ENCODE results near the gene CMTR1. TPM values are rescaled to one million over a fixed set of nuclear protein-coding genes. Genes with fewer than 3 reads are reported as not detected.
"Not testable (repeated sequence)": the region's sequence is repeated elsewhere in the genome, so short reads cannot be mapped to it uniquely, and the experiment has no call there.

Gene CMTR1
- total and polyA plus RNA-seq, 7 experiments from 2014 or later: 21.1 to 89.4 (median 70.3) TPM

- POLR2A ChIA-PET: interaction anchor here (1.0 to 16.9 kb wide), 2 partner anchors 14 to 25 kb away, joined by 3 to 376 read pairs; no protein-coding TSS in a partner anchor
- CTCF ChIA-PET: interaction anchor here (1.8 to 8.1 kb wide), 2 partner anchors 15 to 17 kb away, joined by 4 to 54 read pairs; no protein-coding TSS in a partner anchor
- Mint-ChIP-seq H3K27me3 (no peaks in the 10 kb centered on the region), H3K9me3 (no peaks in the 10 kb centered on the region), H3K27ac (peak within 1 kb of the TSS; percentile 84 to 99 (median 95)), H3K36me3 (peaks cover 0 to 6% (median 3%) of the 10 kb centered on the region in 5 donors), H3K4me3 (peak within 1 kb of the TSS; percentile 90 to 100 (median 98)), H3K4me1 (peaks cover 60 to 93% (median 85%) of the 10 kb centered on the region in 7 donors)
- Histone ChIP-seq H3K4me3 (ENCODE audit: low read length) (peak within 1 kb of the TSS; percentile 78), H3K36me3 (ENCODE audit: control insufficient read depth in 2 of 3, insufficient read depth in 3 of 3, low read length in 3 of 3) (no peaks in the 10 kb centered on the region), H3K4me1 (ENCODE audit: control insufficient read depth in 2 of 2, insufficient read depth in 2 of 2, low read length in 2 of 2) (peaks cover 60 to 67% of the 10 kb centered on the region in 2 donors), H3K27me3 (ENCODE audit: control insufficient read depth in 2 of 2, insufficient read depth in 2 of 2, low read length in 2 of 2) (no peaks in the 10 kb centered on the region), H3K9me3 (ENCODE audit: control insufficient read depth in 2 of 3, low read length in 3 of 3) (no peaks in the 10 kb centered on the region), H3K27ac (ENCODE audit: low read depth, low read length) (peak within 1 kb of the TSS; percentile 91)
- intact Hi-C loops (cut with micrococcal nuclease): loop anchor here (1.0 to 5.0 kb wide), 9 partner anchors 10 to 1138 kb away; partner anchors contain the start of genes CMTR1 (in 2 of the 2), MDGA1 (in 2 of the 2), BTBD9 (in 1 of the 2) and ZFAND3 (in 1 of the 2)
- ATAC-seq (peak; percentile 76), DNase-seq (peak; percentile 86 to 96 (median 90))
Measured at GRCh38 chr6:37499433-37500293, 66.6 kb downstream of the CMTR1 start, which contains the start of gene CCDC167. CCDC167 (minus strand) TSS chr6:37499893; CDS start chr6:37499863, 30 bp downstream.

GRCh38 chr6:37500294-37500608 lies 67.2 kb downstream of the CMTR1 start:
- DNase-seq (no peak), ATAC-seq (no peak)
- Mint-ChIP-seq H3K36me3 (peaks cover 0 to 6% (median 3%) of the 10 kb centered on the region in 5 donors), H3K27me3 (no peaks in the 10 kb centered on the region), H3K27ac (peak overlapping the region; percentile 84 to 99 (median 95)), H3K4me3 (peak overlapping the region; percentile 90 to 100 (median 98)), H3K9me3 (no peaks in the 10 kb centered on the region), H3K4me1 (peaks cover 61 to 93% (median 86%) of the 10 kb centered on the region in 7 donors)
- ChIA-PET POLR2A (interaction anchor here (1.0 to 16.9 kb wide), 4 partner anchors 8 to 33 kb away, joined by 3 to 376 read pairs (median 17); no protein-coding TSS in a partner anchor), CTCF (interaction anchor here (1.6 to 8.1 kb wide), 3 partner anchors 8 to 17 kb away, joined by 4 to 54 read pairs (median 7); no protein-coding TSS in a partner anchor)
- intact Hi-C loops (cut with micrococcal nuclease): loop anchor here (1.0 to 5.0 kb wide), 6 partner anchors 37 to 333 kb away; partner anchors contain the start of genes CMTR1 (in 2 of the 2), MDGA1 (in 2 of the 2) and ZFAND3 (in 1 of the 2)
- Histone ChIP-seq H3K27me3 (ENCODE audit: control insufficient read depth in 2 of 2, insufficient read depth in 2 of 2, low read length in 2 of 2) (no peaks in the 10 kb centered on the region), H3K4me3 (ENCODE audit: low read length) (peak overlapping the region; percentile 78), H3K27ac (ENCODE audit: low read depth, low read length) (peak overlapping the region; percentile 86), H3K36me3 (ENCODE audit: control insufficient read depth in 2 of 3, insufficient read depth in 3 of 3, low read length in 3 of 3) (no peaks in the 10 kb centered on the region), H3K9me3 (ENCODE audit: control insufficient read depth in 2 of 3, low read length in 3 of 3) (no peaks in the 10 kb centered on the region), H3K4me1 (ENCODE audit: control insufficient read depth in 2 of 2, insufficient read depth in 2 of 2, low read length in 2 of 2) (peaks cover 66 to 73% of the 10 kb centered on the region in 2 donors)

GRCh38 chr6:37500904-37501303 lies 67.9 kb downstream of the CMTR1 start:
- not testable (repeated sequence) for H3K27me3 ChIP-seq (ENCODE audit: control insufficient read depth in 2 of 2, insufficient read depth in 2 of 2, low read length in 2 of 2); H3K36me3 Mint-ChIP-seq; H3K9me3 Mint-ChIP-seq; H3K27me3 Mint-ChIP-seq; H3K4me3 ChIP-seq (ENCODE audit: low read length); ATAC-seq; DNase-seq; H3K9me3 ChIP-seq (ENCODE audit: control insufficient read depth in 2 of 3, low read length in 3 of 3); H3K36me3 ChIP-seq (ENCODE audit: control insufficient read depth in 2 of 3, insufficient read depth in 3 of 3, low read length in 3 of 3)
- peak overlapping the region in 7 of 9 donors; percentile 64 to 99 (median 95) for H3K27ac Mint-ChIP-seq
- peaks cover 59 to 94% (median 86%) of the 10 kb centered on the region in 7 donors for H3K4me1 Mint-ChIP-seq
- Histone ChIP-seq H3K27ac (ENCODE audit: low read depth, low read length) (peak overlapping the region; percentile 91), H3K4me1 (ENCODE audit: control insufficient read depth in 2 of 2, insufficient read depth in 2 of 2, low read length in 2 of 2) (peaks cover 72 to 79% of the 10 kb centered on the region in 2 donors)
- peak overlapping the region in 3 of 10 donors; percentile 32 to 94 (median 77) for H3K4me3 Mint-ChIP-seq
- POLR2A ChIA-PET: interaction anchor here (0.7 to 16.9 kb wide), 6 partner anchors 9 to 514 kb away, joined by 3 to 376 read pairs (median 6); no protein-coding TSS in a partner anchor
- CTCF ChIA-PET: interaction anchor here (0.9 to 8.1 kb wide), 5 partner anchors 9 to 65 kb away, joined by 3 to 54 read pairs (median 7); no protein-coding TSS in a partner anchor
- intact Hi-C loops (cut with micrococcal nuclease): loop anchor here (1.0 to 5.0 kb wide), 6 partner anchors 36 to 334 kb away; partner anchors contain the start of genes CMTR1 (in 2 of the 2), MDGA1 (in 2 of the 2) and ZFAND3 (in 1 of the 2)

GRCh38 chr6:37501632-37502491 lies 68.8 kb downstream of the CMTR1 start:
- CTCF ChIA-PET: interaction anchor here (0.6 to 8.1 kb wide), 6 partner anchors 10 to 64 kb away, joined by 3 to 54 read pairs (median 6); no protein-coding TSS in a partner anchor
- ATAC-seq: peak; percentile 28
- peaks cover 0 to 4% (median 0%) of the 10 kb centered on the region in 5 donors for H3K36me3 Mint-ChIP-seq
- no peaks in the 10 kb centered on the region for H3K9me3 Mint-ChIP-seq
- peak in 7 of 9 donors; percentile 44 to 66 (median 62) for DNase-seq
- peak overlapping the region; percentile 94 to 99 (median 97) for H3K27ac Mint-ChIP-seq
- H3K4me1 Mint-ChIP-seq: peaks cover 53 to 99% (median 89%) of the 10 kb centered on the region in 7 donors
- peak overlapping the region; percentile 91 for H3K27ac ChIP-seq (ENCODE audit: low read depth, low read length)
- H3K4me3 ChIP-seq (ENCODE audit: low read length): peak overlapping the region; percentile 9
- intact Hi-C loops (cut with micrococcal nuclease): loop anchor here (1.0 to 5.0 kb wide), 8 partner anchors 14 to 335 kb away; partner anchors contain the start of genes MDGA1 (in 2 of the 2), CMTR1 (in 1 of the 2) and ZFAND3 (in 1 of the 2)
- peak overlapping the region; percentile 33 to 85 (median 72) for H3K4me3 Mint-ChIP-seq
- H3K4me1 ChIP-seq (ENCODE audit: control insufficient read depth in 2 of 2, insufficient read depth in 2 of 2, low read length in 2 of 2): peaks cover 73 to 79% of the 10 kb centered on the region in 2 donors
- H3K27me3 ChIP-seq (ENCODE audit: control insufficient read depth in 2 of 2, insufficient read depth in 2 of 2, low read length in 2 of 2): no peaks in the 10 kb centered on the region
- H3K36me3 ChIP-seq (ENCODE audit: control insufficient read depth in 2 of 3, insufficient read depth in 3 of 3, low read length in 3 of 3): no peaks in the 10 kb centered on the region
- H3K27me3 Mint-ChIP-seq: no peaks in the 10 kb centered on the region
- POLR2A ChIA-PET: interaction anchor here (0.6 to 16.9 kb wide), 11 partner anchors 10 to 317 kb away, joined by 3 to 376 read pairs (median 4); partner anchors contain the start of gene CMTR1
- no peaks in the 10 kb centered on the region for H3K9me3 ChIP-seq (ENCODE audit: control insufficient read depth in 2 of 3, low read length in 3 of 3)

GRCh38 chr6:37502703-37503291 lies 69.8 kb downstream of the CMTR1 start:
- Mint-ChIP-seq H3K4me1 (peaks cover 50 to 98% (median 88%) of the 10 kb centered on the region in 7 donors), H3K27ac (peak overlapping the region; percentile 94 to 99 (median 97)), H3K4me3 (peak overlapping the region; percentile 67 to 85 (median 72)), H3K27me3 (no peaks in the 10 kb centered on the region), H3K9me3 (no peaks in the 10 kb centered on the region), H3K36me3 (peaks cover 0 to 3% (median 0%) of the 10 kb centered on the region in 5 donors)
- peaks cover 75 to 81% of the 10 kb centered on the region in 2 donors for H3K4me1 ChIP-seq (ENCODE audit: control insufficient read depth in 2 of 2, insufficient read depth in 2 of 2, low read length in 2 of 2)
- ChIA-PET CTCF (interaction anchor here (0.6 to 8.1 kb wide), 8 partner anchors 8 to 204 kb away, joined by 3 to 54 read pairs (median 4); no protein-coding TSS in a partner anchor), POLR2A (interaction anchor here (0.6 to 16.9 kb wide), 15 partner anchors 11 to 628 kb away, joined by 3 to 376 read pairs (median 4); partner anchors contain the start of genes CMTR1 and PPIL1)
- peak overlapping the region; percentile 9 for H3K4me3 ChIP-seq (ENCODE audit: low read length)
- ATAC-seq (peak; percentile 83), DNase-seq (peak in 8 of 9 donors; percentile 37 to 85 (median 74))
- H3K36me3 ChIP-seq (ENCODE audit: control insufficient read depth in 2 of 3, insufficient read depth in 3 of 3, low read length in 3 of 3): no peaks in the 10 kb centered on the region
- no peaks in the 10 kb centered on the region for H3K27me3 ChIP-seq (ENCODE audit: control insufficient read depth in 2 of 2, insufficient read depth in 2 of 2, low read length in 2 of 2)
- H3K27ac ChIP-seq (ENCODE audit: low read depth, low read length): peak overlapping the region; percentile 91
- intact Hi-C loops (cut with micrococcal nuclease): loop anchor here (1.0 to 5.0 kb wide), 8 partner anchors 14 to 335 kb away; partner anchors contain the start of genes MDGA1 (in 2 of the 2), CMTR1 (in 1 of the 2) and ZFAND3 (in 1 of the 2)
- H3K9me3 ChIP-seq (ENCODE audit: control insufficient read depth in 2 of 3, low read length in 3 of 3): no peaks in the 10 kb centered on the region
